ENCODE data around the gene SDC3. TPM values are rescaled to one million over a fixed set of nuclear protein-coding genes. Genes with fewer than 3 reads are reported as not detected.

The SDC3 gene
- total RNA-seq, 2 donors from 2014 or later, result 94.1 to 143 TPM

DNA sequence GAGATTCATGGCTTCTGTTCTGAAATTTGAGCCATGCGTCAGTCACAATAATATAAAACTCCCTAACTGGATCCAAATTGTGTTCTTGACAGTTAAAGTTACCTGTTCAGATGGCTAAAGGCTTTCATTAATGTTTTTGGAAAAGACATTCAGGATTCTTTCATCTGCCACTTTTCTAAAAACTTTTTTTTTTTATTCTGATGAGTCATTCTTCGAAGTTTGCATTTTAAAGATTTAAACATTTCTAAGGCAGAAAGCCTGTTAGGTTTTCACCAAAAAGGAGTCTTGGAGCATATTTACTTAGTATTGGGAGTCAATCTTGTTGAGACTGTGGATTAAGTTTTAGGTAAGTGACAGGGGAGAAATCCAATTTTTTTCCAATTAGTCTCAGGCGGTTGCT, 18.9 kb upstream of the SDC3 start:
- DNase-seq, result no peak
- Histone ChIP-seq H3K9me3 (ENCODE audit: control insufficient read depth, low read length) (no peaks in the 10 kb centered on the region), H3K4me3 (ENCODE audit: low read length) (no peak overlapping the region), H3K4me1 (ENCODE audit: control insufficient read depth, insufficient read depth, low read length) (no peaks in the 10 kb centered on the region), H3K27ac (ENCODE audit: low read depth, low read length) (no peak overlapping the region), H3K27me3 (ENCODE audit: control insufficient read depth, insufficient read depth, low read length, poor library complexity, severe bottlenecking) (no peaks in the 10 kb centered on the region), H3K36me3 (ENCODE audit: control insufficient read depth, insufficient read depth, low read length) (peaks cover 16% of the 10 kb centered on the region), H3K9ac (ENCODE audit: extremely low read depth, low read length, poor library complexity, severe bottlenecking) (no peak overlapping the region)
- Mint-ChIP-seq H3K27me3 (ENCODE audit: insufficient read depth) (no peaks in the 10 kb centered on the region), H3K36me3 (ENCODE audit: low read depth) (peaks cover 2% of the 10 kb centered on the region), H3K9me3 (no peaks in the 10 kb centered on the region), H3K4me1 (no peaks in the 10 kb centered on the region), H3K27ac (peak overlapping the region; percentile 8), H3K4me3 (no peak overlapping the region)
- TF ChIP-seq, protein P1, sequence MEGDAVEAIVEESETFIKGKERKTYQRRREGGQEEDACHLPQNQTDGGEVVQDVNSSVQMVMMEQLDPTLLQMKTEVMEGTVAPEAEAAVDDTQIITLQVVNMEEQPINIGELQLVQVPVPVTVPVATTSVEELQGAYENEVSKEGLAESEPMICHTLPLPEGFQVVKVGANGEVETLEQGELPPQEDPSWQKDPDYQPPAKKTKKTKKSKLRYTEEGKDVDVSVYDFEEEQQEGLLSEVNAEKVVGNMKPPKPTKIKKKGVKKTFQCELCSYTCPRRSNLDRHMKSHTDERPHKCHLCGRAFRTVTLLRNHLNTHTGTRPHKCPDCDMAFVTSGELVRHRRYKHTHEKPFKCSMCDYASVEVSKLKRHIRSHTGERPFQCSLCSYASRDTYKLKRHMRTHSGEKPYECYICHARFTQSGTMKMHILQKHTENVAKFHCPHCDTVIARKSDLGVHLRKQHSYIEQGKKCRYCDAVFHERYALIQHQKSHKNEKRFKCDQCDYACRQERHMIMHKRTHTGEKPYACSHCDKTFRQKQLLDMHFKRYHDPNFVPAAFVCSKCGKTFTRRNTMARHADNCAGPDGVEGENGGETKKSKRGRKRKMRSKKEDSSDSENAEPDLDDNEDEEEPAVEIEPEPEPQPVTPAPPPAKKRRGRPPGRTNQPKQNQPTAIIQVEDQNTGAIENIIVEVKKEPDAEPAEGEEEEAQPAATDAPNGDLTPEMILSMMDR (conservative IDR thresholded peaks at IDR 0.05), result no peak
- 91 to 92% methylated on average over 3 of the region's 3 CpGs for WGBS, 2 experiments (ENCODE audit: insufficient coverage in 1 of 2, insufficient read length in 1 of 2)

DNA sequence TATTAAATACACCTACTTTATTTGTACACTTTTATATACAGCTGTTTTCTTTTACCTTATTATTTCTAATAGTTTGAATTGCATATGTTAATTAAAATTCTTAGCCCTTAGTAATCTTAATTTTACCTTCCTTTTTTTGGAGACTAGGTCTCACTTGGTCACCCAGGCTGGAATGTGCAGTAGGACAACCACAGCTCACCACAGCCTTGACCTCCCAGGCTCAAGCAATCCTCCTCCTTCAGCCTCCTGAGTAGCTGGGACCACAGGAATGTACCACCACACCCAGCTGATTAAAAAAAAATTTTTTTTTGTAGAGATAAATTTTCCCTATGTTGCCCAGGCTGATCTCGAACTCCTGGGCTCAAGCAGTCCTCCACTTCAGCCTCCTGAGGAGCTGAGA, 15.0 kb upstream of the SDC3 start:
- H3K9ac ChIP-seq (ENCODE audit: extremely low read depth, low read length, poor library complexity, severe bottlenecking), result no peak overlapping the region
- TF ChIP-seq, protein P1 (conservative IDR thresholded peaks at IDR 0.05), result no peak
- Mint-ChIP-seq H3K27ac (no peak overlapping the region), H3K27me3 (ENCODE audit: insufficient read depth) (no peaks in the 10 kb centered on the region), H3K36me3 (ENCODE audit: low read depth) (no peaks in the 10 kb centered on the region), H3K4me1 (peaks cover 2% of the 10 kb centered on the region), H3K4me3 (no peak overlapping the region), H3K9me3 (no peaks in the 10 kb centered on the region)
- H3K27ac ChIP-seq (ENCODE audit: low read depth, low read length), result no peak overlapping the region
- 78 to 100% methylated on average over 1 of the region's 1 CpG for WGBS, 2 experiments (ENCODE audit: insufficient coverage in 1 of 2, insufficient read length in 1 of 2)
- no peaks in the 10 kb centered on the region for H3K4me1 ChIP-seq (ENCODE audit: control insufficient read depth, insufficient read depth, low read length)
- no peaks in the 10 kb centered on the region for H3K27me3 ChIP-seq (ENCODE audit: control insufficient read depth, insufficient read depth, low read length, poor library complexity, severe bottlenecking)
- no peak overlapping the region for H3K4me3 ChIP-seq (ENCODE audit: low read length)
- DNase-seq, result no peak
- no peaks in the 10 kb centered on the region for H3K9me3 ChIP-seq (ENCODE audit: control insufficient read depth, low read length)
- no peaks in the 10 kb centered on the region for H3K36me3 ChIP-seq (ENCODE audit: control insufficient read depth, insufficient read depth, low read length)

DNA sequence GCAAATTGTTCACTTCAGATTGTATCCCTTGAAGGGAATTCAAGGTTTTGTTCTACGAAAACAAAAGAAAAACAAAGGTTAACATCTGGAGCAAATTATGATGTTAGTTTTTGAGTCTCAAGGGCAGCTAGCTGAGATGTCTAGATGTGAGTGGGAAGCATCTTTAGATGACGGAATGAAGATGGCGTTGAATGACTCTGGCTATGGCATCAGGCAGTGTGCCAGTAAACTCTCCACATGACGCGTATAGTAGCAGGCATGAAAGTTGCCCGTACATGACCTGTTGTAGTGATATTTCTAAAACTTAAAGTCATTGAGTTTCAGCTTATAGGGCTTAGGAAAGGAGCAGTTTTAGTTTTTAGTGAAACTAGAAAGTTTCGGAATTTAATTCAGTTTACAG, 12.3 kb upstream of the SDC3 start:
- Mint-ChIP-seq H3K36me3 (ENCODE audit: low read depth) (no peaks in the 10 kb centered on the region), H3K4me3 (no peak overlapping the region), H3K4me1 (peaks cover 5% of the 10 kb centered on the region), H3K9me3 (no peaks in the 10 kb centered on the region), H3K27me3 (ENCODE audit: insufficient read depth) (no peaks in the 10 kb centered on the region), H3K27ac (no peak overlapping the region)
- 92 to 96% methylated on average over 6 to 7 of the region's 7 CpGs for WGBS, 2 experiments (ENCODE audit: insufficient coverage in 1 of 2, insufficient read length in 1 of 2)
- no peak overlapping the region for H3K9ac ChIP-seq (ENCODE audit: extremely low read depth, low read length, poor library complexity, severe bottlenecking)
- H3K36me3 ChIP-seq (ENCODE audit: control insufficient read depth, insufficient read depth, low read length), result no peaks in the 10 kb centered on the region
- H3K27ac ChIP-seq (ENCODE audit: low read depth, low read length), result no peak overlapping the region
- DNase-seq, result no peak
- no peaks in the 10 kb centered on the region for H3K27me3 ChIP-seq (ENCODE audit: control insufficient read depth, insufficient read depth, low read length, poor library complexity, severe bottlenecking)
- H3K4me3 ChIP-seq (ENCODE audit: low read length), result no peak overlapping the region
- no peaks in the 10 kb centered on the region for H3K9me3 ChIP-seq (ENCODE audit: control insufficient read depth, low read length)
- H3K4me1 ChIP-seq (ENCODE audit: control insufficient read depth, insufficient read depth, low read length), result no peaks in the 10 kb centered on the region
- TF ChIP-seq, protein P1 (conservative IDR thresholded peaks at IDR 0.05), result no peak

Data from endodermal cell (in vitro differentiated cells).